Uterus (tissue), 4 donors: ENCODE measurements around the gene IL32. TPM values are rescaled to one million over a fixed set of nuclear protein-coding genes. Genes with fewer than 3 reads are reported as not detected.

ENCODE experiments used
- DNase-seq, 2 donors: peaks; one replicate each; pipeline ENCODE4 v3.0.0-alpha.2; 2019 to 2020
- H3K27ac ChIP-seq, 2 donors: fragments of 200-600 bp; sonication (generic); 1 replicate in 1 of 2; 2 replicates in 1 of 2; pipeline ENCODE4 v1.5.1; 2016 to 2018
- H3K27me3 ChIP-seq, 2 donors: fragments of 200-600 bp; sonication (generic); one replicate each; pipeline ENCODE4 v1.5.1; 2018 to 2019; ENCODE audit warnings: control low read depth in 1 of 2
- H3K36me3 ChIP-seq, 2 donors: fragments of 200-600 bp; sonication (generic); one replicate each; pipeline ENCODE4 v1.5.1; 2019; ENCODE audit warnings: control low read depth in 1 of 2
- H3K4me1 ChIP-seq, 2 donors: fragments of 200-600 bp; sonication (generic); one replicate each; pipeline ENCODE4 v1.5.1; 2018 to 2019; ENCODE audit warnings: control low read depth in 1 of 2
- H3K4me3 ChIP-seq, 2 donors: fragments of 200-600 bp; sonication (generic); 1 replicate in 1 of 2; 2 replicates in 1 of 2; pipeline ENCODE4 v1.5.1; 2018 to 2019; ENCODE audit warnings: mild to moderate bottlenecking in 1 of 2
- H3K9me3 ChIP-seq, 2 donors: fragments of 200-600 bp; sonication (generic); one replicate each; pipeline ENCODE4 v1.5.1; 2019; ENCODE audit warnings: control low read depth in 1 of 2
- CTCF ChIP-seq, 4 experiments: fragments of 200-600 bp in 2 of 4; fragments of 450-650 bp in 2 of 4; sonication (generic) in 2 of 4; IDR thresholded peaks; one replicate each; pipeline ENCODE4 v1.5.1; 2016 to 2019; ENCODE audit warnings: antibody characterized with exemption in 4 of 4, mild to moderate bottlenecking in 2 of 4, moderate library complexity in 1 of 4
- POLR2A ChIP-seq, 2 donors: fragments of 450-650 bp; IDR thresholded peaks; one replicate each; pipeline ENCODE4 v1.6.1; 2016; ENCODE audit warnings: antibody characterized with exemption in 2 of 2, mild to moderate bottlenecking in 1 of 2, moderate library complexity in 1 of 2
- intact Hi-C: fragments of 100-400 bp; cut with DNase I; formaldehyde crosslinking; loops from one replicate; pipeline ENCODE4 v1.15.1; 2023; ENCODE audit warnings: low total_unique reads
- total RNA-seq, 4 donors: library from RNA; depleted of rRNA in 3 of 4; stranded (reverse); fragments of >200 nt in 3 of 4; gene quantifications; one replicate each; pipeline versions ENCODE4 v1.1.0 to v1.2.4, GENCODE V29; 2014 to 2023
- donor health status: DM: yes; HTN: yes; CAD: no.

The IL32 gene
- total RNA-seq, 4 donors from 2014 or later = 7.5 to 37.1 (median 20.9) TPM

DNA sequence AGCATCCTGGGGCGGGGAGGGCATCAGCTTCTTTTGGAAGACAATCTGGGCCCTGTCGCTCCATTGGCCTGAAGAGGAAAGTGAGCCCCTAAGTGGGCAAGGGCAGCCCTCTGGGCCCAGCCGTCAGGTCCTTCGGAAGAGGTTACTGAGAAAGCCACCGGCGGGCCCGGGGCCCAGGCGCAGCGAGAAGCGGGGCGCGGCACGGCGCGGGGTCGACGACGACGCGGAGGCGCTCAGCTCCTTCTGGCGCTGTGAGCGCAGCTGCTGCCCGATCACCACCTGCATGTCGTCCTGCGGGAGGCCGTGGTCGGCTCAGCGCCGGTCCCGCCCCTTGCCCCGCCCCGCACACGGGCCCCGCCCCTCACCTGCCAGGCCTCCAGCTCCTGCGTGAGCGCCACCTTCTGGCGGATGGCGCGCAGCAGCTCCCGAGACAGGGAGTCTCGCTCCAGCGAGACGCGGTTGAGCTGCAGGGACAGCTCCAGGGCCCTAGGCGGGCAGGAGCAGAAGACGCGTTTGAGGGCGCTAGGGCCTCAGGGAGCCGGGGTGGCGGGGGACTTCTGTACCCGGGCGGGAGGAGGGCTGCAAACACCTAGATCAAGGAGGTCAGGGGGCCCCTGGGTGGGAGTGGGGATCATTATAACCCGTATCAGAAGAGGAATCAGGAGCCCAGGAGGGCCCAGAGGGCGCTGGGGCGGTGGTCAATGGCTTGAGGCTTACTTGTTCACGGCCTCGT is 37.3 kb upstream of the IL32 start:
- no peak overlapping the region for H3K27ac ChIP-seq
- intact Hi-C loops = no loop called here
- peak; percentile 54 for DNase-seq
- H3K27me3 ChIP-seq = peaks cover 5 to 12% of the 10 kb centered on the region in 2 donors
- H3K9me3 ChIP-seq = no peaks in the 10 kb centered on the region
- H3K4me3 ChIP-seq = no peak overlapping the region
- H3K36me3 ChIP-seq = no peaks in the 10 kb centered on the region
- peak; percentile 51 to 64 (median 56) for TF ChIP-seq CTCF (IDR thresholded peaks at IDR 0.05)
- no peak for TF ChIP-seq POLR2A (IDR thresholded peaks at IDR 0.05)
- H3K4me1 ChIP-seq = peaks cover 0 to 16% of the 10 kb centered on the region in 2 donors

- Histone ChIP-seq H3K27me3 (peaks cover 5 to 12% of the 10 kb centered on the region in 2 donors), H3K27ac (no peak overlapping the region), H3K4me1 (peaks cover 0 to 10% of the 10 kb centered on the region in 2 donors), H3K9me3 (no peaks in the 10 kb centered on the region), H3K4me3 (no peak overlapping the region), H3K36me3 (no peaks in the 10 kb centered on the region)
- intact Hi-C loops = no loop called here
- DNase-seq = no peak
- TF ChIP-seq CTCF (IDR thresholded peaks at IDR 0.05) = no peak
- no peak for TF ChIP-seq POLR2A (IDR thresholded peaks at IDR 0.05)
Observed at GRCh38 chr16:3028716-3029319, 36.6 kb upstream of the IL32 start.

GRCh38 chr16:3029491-3030221 is 35.8 kb upstream of the IL32 start:
- Histone ChIP-seq H3K4me3 (no peak overlapping the region), H3K27me3 (peaks cover 5 to 12% of the 10 kb centered on the region in 2 donors), H3K36me3 (no peaks in the 10 kb centered on the region), H3K4me1 (peaks cover 0 to 10% of the 10 kb centered on the region in 2 donors), H3K9me3 (no peaks in the 10 kb centered on the region), H3K27ac (no peak overlapping the region)
- no peak for DNase-seq
- TF ChIP-seq POLR2A (IDR thresholded peaks at IDR 0.05) = no peak
- intact Hi-C loops = no loop called here

- DNase-seq = no peak
- Histone ChIP-seq H3K36me3 (no peaks in the 10 kb centered on the region), H3K27me3 (peaks cover 8 to 17% of the 10 kb centered on the region in 2 donors), H3K9me3 (no peaks in the 10 kb centered on the region), H3K4me1 (peaks cover 0 to 10% of the 10 kb centered on the region in 2 donors), H3K27ac (no peak overlapping the region), H3K4me3 (no peak overlapping the region)
- intact Hi-C loops = no loop called here
- TF ChIP-seq CTCF (IDR thresholded peaks at IDR 0.05) (no peak), POLR2A (IDR thresholded peaks at IDR 0.05) (no peak)
Observed at GRCh38 chr16:3030222-3031212, 34.9 kb upstream of the IL32 start.

- H3K36me3 ChIP-seq = no peaks in the 10 kb centered on the region
- H3K27me3 ChIP-seq = peaks cover 23 to 36% of the 10 kb centered on the region in 2 donors
- no peak overlapping the region for H3K27ac ChIP-seq
- no peak overlapping the region for H3K4me3 ChIP-seq
- no peak for DNase-seq
- no peaks in the 10 kb centered on the region for H3K9me3 ChIP-seq
- intact Hi-C loops = no loop called here
- peaks cover 0 to 10% of the 10 kb centered on the region in 2 donors for H3K4me1 ChIP-seq
- TF ChIP-seq POLR2A (IDR thresholded peaks at IDR 0.05) (no peak), CTCF (IDR thresholded peaks at IDR 0.05) (no peak)
Observed at GRCh38 chr16:3032624-3033023, 32.8 kb upstream of the IL32 start.
